Prostate gland (tissue), 2 donors: ENCODE data around the gene ATP6V1C2. TPM values are rescaled to one million over a fixed set of nuclear protein-coding genes. Genes with fewer than 3 reads are reported as not detected.
A peak's percentile ranks its signal among the peaks of the same experiment; 100 is the strongest.

ENCODE experiments used
- DNase-seq: peaks from one replicate; pipeline ENCODE4 v3.0.0-alpha.2; 2019; ENCODE audit warnings: low spot score
- H3K27ac ChIP-seq, 2 donors: fragments of 200-600 bp; sonication (generic); 2 replicates each; pipeline ENCODE4 v1.5.1; 2017 to 2019
- H3K27me3 ChIP-seq: fragments of 200-600 bp; sonication (generic); replicated peaks from 2 replicates; pipeline ENCODE4 v1.5.1; 2019; ENCODE audit not compliant: insufficient read depth
- H3K36me3 ChIP-seq, 2 donors: fragments of 200-600 bp; sonication (generic); 1 replicate in 1 of 2; 2 replicates in 1 of 2; pipeline versions ENCODE4 v1.5.1 to v1.8.1; 2017 to 2019
- H3K4me1 ChIP-seq: fragments of 200-600 bp; sonication (generic); replicated peaks from 2 replicates; pipeline ENCODE4 v1.5.1; 2019
- H3K4me3 ChIP-seq, 2 donors: fragments of 200-600 bp; sonication (generic); 2 replicates each; pipeline ENCODE4 v1.5.1; 2017 to 2019
- H3K9me3 ChIP-seq: fragments of 200-600 bp; sonication (generic); 2 replicates; pipeline ENCODE4 v1.5.1; 2017
- POLR2A ChIP-seq: fragments of 450-650 bp; IDR thresholded peaks from one replicate; pipeline ENCODE4 v1.6.1; 2016; ENCODE audit warnings: antibody characterized with exemption, mild to moderate bottlenecking
- POLR2AphosphoS5 ChIP-seq: sonication (generic); formaldehyde crosslinking; IDR thresholded peaks from one replicate; pipeline ENCODE4 v1.6.1; 2017; ENCODE audit warnings: antibody characterized with exemption
- WGBS: methylation state at CpG from one replicate; pipeline ENCODE4 v1.1.5; 2018; 5-methylcytosine and 5-hydroxymethylcytosine counted together
- intact Hi-C: fragments of 100-400 bp; cut with DNase I; formaldehyde crosslinking; loops from one replicate; pipeline ENCODE4 v1.14.2; 2022
- total RNA-seq, 2 donors: library from RNA; depleted of rRNA; stranded (reverse); fragments of >200 nt; gene quantifications; one replicate each; pipeline ENCODE4 v1.1.0, GENCODE V29; 2016
- TF ChIP-seq, protein P1 (sequence below), 4 experiments: fragments of 200-600 bp in 2 of 4; fragments of 450-650 bp in 2 of 4; sonication (generic) in 2 of 4; IDR thresholded peaks; 1 replicate in 3 of 4; 2 replicates in 1 of 4; pipeline ENCODE4 v1.5.1; 2016 to 2019; ENCODE audit warnings: antibody characterized with exemption in 4 of 4, mild to moderate bottlenecking in 2 of 4, moderate library complexity in 2 of 4

The ATP6V1C2 gene
- total RNA-seq, 2 donors from 2014 or later, result 0.41 to 4.0 TPM

DNA sequence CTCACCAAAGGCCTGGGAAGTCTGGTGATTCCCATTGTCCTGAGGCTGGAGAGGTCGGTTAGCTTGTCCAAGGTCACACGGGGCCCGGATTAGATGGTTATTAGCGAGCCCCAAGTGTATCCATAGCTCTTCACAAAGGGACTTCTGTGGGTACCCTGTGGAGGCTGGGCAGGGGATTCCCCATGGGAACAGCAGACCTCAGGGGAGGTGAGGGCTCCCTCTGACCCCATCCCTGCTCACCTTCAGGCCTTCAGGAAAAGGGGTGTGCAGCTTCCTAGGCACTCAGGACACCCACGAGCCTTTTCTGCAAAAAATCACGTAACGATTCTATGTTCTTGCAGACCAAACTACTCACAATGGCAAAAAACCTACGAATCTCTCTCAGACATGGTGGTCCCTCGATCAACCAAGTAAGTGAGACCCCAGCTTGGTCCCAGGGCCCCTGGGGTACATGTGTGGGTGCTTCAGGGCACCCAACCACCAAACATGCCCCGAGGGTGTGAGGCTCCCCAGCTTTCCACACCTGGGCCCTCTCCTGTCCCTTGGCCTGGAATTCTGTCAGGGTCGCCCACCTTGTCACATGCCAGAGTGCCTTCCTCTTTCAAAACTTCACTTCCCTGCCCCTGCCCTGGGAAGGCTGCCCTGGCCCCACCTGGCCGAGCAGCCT lies 50.9 kb downstream of the ATP6V1C2 start:
- no peaks in the 10 kb centered on the region for H3K36me3 ChIP-seq
- H3K27ac ChIP-seq, result no peak overlapping the region
- H3K27me3 ChIP-seq, result no peaks in the 10 kb centered on the region
- H3K4me1 ChIP-seq, result peaks cover 3% of the 10 kb centered on the region
- no peak overlapping the region for H3K4me3 ChIP-seq
- intact Hi-C loops, result no loop called here
- H3K9me3 ChIP-seq, result no peaks in the 10 kb centered on the region
- DNase-seq, result no peak
- WGBS, result 95% methylated on average over 12 of the region's 12 CpGs
- TF ChIP-seq POLR2A, result no peak
- TF ChIP-seq POLR2AphosphoS5, result no peak
- TF ChIP-seq, protein P1, sequence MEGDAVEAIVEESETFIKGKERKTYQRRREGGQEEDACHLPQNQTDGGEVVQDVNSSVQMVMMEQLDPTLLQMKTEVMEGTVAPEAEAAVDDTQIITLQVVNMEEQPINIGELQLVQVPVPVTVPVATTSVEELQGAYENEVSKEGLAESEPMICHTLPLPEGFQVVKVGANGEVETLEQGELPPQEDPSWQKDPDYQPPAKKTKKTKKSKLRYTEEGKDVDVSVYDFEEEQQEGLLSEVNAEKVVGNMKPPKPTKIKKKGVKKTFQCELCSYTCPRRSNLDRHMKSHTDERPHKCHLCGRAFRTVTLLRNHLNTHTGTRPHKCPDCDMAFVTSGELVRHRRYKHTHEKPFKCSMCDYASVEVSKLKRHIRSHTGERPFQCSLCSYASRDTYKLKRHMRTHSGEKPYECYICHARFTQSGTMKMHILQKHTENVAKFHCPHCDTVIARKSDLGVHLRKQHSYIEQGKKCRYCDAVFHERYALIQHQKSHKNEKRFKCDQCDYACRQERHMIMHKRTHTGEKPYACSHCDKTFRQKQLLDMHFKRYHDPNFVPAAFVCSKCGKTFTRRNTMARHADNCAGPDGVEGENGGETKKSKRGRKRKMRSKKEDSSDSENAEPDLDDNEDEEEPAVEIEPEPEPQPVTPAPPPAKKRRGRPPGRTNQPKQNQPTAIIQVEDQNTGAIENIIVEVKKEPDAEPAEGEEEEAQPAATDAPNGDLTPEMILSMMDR (IDR thresholded peaks at IDR 0.05), result no peak

DNA sequence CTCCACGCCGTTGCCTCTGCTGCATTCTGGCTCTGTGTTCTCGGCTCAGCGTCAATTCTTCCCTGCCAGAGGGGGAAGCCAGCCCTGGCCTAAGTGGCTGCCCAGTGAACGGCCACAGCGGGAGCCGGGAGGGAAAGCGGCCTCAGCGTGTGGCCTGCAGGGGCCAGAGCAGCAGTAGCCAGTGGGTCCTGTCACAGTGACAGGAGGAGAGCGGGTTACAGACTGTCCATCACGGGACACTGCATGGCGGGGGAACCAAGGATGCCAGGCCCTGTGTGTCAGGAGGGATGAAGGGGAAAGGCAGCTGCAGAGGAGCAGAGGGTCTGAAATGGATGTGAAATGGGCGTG lies 51.4 kb downstream of the ATP6V1C2 start:
- H3K9me3 ChIP-seq, result no peaks in the 10 kb centered on the region
- H3K4me1 ChIP-seq, result peaks cover 3% of the 10 kb centered on the region
- no peak overlapping the region for H3K4me3 ChIP-seq
- 83% methylated on average over 13 of the region's 13 CpGs for WGBS
- no peak for DNase-seq
- no peaks in the 10 kb centered on the region for H3K36me3 ChIP-seq
- TF ChIP-seq, protein P1 (IDR thresholded peaks at IDR 0.05), result no peak
- TF ChIP-seq POLR2A (no peak), POLR2AphosphoS5 (no peak)
- no peak overlapping the region for H3K27ac ChIP-seq
- intact Hi-C loops, result no loop called here
- H3K27me3 ChIP-seq, result no peaks in the 10 kb centered on the region

DNA sequence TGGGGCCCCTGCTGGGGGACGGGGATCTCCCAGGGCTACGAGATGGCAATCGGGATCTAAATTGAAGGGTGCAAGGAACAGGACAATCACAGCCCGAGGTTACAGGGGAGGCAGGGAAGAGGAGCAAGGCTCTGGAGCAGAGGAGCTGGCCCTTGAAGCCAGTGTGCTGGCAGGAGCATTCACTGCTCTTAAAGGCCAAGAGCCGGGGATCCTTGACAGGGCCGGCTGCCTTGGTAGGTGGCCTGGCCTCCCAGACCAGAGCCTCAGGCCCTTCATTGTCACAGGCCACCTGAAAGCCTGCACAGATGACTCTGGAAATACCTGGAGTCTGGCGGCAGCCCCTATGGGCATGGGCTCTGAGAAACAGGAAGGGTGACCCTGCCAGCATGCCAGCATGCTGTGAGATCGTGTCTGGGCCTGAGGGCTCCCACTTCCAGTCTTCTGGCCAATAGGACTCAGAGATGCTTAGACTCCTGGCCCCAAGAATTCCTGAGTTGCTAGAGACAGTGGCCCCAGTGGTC lies 52.5 kb downstream of the ATP6V1C2 start:
- peaks cover 3% of the 10 kb centered on the region for H3K4me1 ChIP-seq
- H3K27me3 ChIP-seq, result no peaks in the 10 kb centered on the region
- H3K27ac ChIP-seq, result peak overlapping the region in 1 of 2 donors; percentile 20
- TF ChIP-seq, protein P1 (IDR thresholded peaks at IDR 0.05), result no peak
- TF ChIP-seq POLR2A, result no peak
- no peak for TF ChIP-seq POLR2AphosphoS5
- 55% methylated on average over 8 of the region's 8 CpGs for WGBS
- H3K4me3 ChIP-seq, result no peak overlapping the region
- DNase-seq, result peak; percentile 36
- no peaks in the 10 kb centered on the region for H3K9me3 ChIP-seq
- intact Hi-C loops, result no loop called here
- no peaks in the 10 kb centered on the region for H3K36me3 ChIP-seq

DNA sequence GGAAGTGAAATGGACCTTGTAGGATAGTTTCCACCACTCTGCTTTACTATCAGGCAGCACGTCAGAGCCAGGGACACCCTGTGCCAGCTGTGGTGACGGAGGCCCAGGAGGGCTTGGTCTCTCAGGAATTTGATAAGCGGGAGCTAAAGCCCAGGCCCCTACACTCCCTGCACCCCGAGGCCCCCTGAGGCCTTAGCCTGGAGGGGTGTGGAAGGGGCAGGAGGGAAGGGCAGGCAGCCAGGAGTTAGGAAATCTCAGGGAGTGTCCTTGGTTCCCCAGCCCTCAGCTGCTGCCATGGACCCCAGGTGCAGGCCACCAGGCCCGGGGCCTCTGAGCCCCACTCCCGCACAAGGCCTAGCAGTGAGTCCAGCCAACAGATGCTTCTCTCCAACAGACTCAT lies 53.0 kb downstream of the ATP6V1C2 start:
- no peak for TF ChIP-seq POLR2A
- TF ChIP-seq, protein P1 (IDR thresholded peaks at IDR 0.05), result no peak
- no peak for TF ChIP-seq POLR2AphosphoS5
- intact Hi-C loops, result no loop called here
- DNase-seq, result no peak
- H3K4me1 ChIP-seq, result peaks cover 3% of the 10 kb centered on the region
- no peaks in the 10 kb centered on the region for H3K27me3 ChIP-seq
- WGBS, result 27% methylated on average over 6 of the region's 6 CpGs
- H3K27ac ChIP-seq, result peak overlapping the region; percentile 20 to 40
- H3K36me3 ChIP-seq, result no peaks in the 10 kb centered on the region
- H3K9me3 ChIP-seq, result no peaks in the 10 kb centered on the region
- H3K4me3 ChIP-seq, result no peak overlapping the region
